Posterior cingulate gyrus (tissue), 11 donors: ENCODE data around the gene TMEM170A.

Source experiments
- DNase-seq, 10 donors: peaks; one replicate each; pipeline versions ENCODE4 v3.0.0 to v3.0.0-alpha.2; 2020 to 2021; ENCODE audit warnings: mixed read lengths in 3 of 10
- intact Hi-C: fragments of 100-400 bp; cut with DNase I; formaldehyde crosslinking; loops from one replicate; pipeline ENCODE4 v1.15.1; 2023

TMEM170A gene

DNA sequence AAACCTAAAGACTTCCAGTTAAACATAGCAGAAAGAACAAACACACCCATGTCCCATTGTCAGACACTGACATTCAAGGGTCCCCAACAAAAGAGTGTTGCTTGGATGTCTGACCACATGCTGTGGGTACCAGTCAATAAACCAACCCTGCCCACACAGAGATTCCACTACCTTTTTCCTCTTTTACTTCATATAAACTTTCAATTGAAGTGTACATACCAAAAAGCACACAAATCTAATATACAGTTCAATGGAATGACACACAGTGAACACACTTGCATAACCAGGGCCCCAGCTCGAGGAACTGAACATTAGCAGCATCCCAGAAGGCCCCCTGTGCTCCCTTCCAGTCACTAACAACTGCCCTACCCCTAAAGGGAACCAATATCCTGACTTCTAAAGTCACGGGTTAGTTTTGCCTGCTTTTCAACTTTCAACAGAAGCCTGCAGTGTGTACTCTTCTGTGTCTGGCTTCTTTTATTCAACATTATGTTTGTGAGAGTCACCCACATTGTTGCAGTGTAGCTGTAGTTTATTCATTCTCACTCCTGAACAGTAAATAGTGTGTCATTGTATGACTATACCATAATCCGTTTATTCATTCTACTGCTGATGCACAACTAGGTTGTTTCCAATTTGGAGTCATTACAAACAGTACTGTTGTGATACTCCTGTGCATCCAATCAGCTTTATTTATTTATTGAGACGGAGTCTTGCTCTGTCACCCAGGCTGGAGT is 49.2 kb downstream of the TMEM170A start:
- DNase-seq, result no peak
- intact Hi-C loops, result no loop called here

DNA sequence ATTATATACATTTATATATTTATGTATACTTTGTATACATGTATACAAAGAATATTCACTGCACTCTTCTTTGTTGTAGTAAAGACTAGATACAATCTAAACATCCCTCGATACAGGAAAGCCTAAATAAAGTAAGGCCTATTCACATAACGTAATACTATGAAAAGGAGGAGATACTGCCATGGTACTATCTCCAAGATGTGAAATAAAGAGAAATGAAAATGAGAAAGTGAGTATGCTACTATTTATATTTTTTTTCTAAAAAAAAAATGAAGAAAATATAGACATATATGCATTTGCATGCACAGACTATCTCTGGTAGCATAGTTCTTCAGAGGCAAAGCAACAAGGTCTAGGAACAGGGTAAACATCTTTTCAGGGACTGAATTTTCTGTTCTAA is 50.5 kb downstream of the TMEM170A start:
- no peak for DNase-seq
- intact Hi-C loops, result no loop called here

DNA sequence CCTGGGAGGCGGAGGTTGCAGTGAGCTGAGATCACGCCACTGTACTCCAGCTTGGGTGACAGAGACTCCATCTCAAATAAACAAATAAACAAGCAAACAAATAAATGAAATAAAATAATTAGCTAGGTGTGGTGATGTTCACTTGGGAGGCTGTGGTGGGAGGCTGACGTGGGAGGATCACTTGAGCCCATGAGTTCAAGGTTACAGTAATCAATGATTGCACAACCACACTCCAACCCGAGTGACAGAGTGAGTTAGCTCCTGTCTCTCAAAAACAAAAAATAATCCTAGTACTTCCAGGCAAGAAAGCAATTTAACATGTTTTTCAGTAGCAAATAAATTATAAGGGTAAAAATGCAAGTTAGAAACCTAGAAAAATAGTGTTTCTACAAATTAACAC is 57.5 kb downstream of the TMEM170A start:
- intact Hi-C loops, result no loop called here
- no peak for DNase-seq

GRCh38 chr16:75402821-75403475 is 61.5 kb downstream of the TMEM170A start:
- intact Hi-C loops, result loop anchor here (1.0 kb wide), 1 partner anchor 204 kb away; no protein-coding TSS in a partner anchor
- DNase-seq, result no peak

DNA sequence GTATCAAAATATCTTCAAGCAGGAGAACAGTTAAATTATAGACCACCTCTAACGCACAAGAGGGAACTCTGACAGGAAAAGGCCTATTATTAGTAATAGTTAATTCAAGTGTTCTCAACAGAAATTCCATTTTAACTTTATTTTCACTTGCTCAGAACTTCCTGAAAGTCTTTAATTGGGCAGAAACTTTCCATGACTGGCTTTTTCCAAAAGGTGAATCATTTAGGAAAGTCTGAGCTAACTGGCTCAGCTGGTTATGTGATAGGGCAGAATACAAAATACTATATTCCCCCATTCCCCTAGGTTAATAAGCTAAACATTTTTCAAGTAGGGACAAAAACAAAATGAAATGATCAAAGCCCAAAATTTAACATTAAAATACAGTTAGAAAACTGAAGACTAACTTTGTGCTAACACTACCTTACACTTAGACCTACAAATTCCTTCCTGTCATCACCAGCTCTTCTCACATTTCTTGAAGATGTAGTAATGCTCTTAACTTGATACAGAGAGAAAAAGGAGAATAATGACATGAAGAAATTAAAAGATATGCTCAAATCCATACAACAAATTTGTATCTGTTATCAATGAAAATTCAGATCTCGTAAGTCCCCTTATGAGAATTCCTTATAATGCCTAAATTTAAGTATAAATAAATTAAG is 62.2 kb downstream of the TMEM170A start:
- intact Hi-C loops, result no loop called here

DNA sequence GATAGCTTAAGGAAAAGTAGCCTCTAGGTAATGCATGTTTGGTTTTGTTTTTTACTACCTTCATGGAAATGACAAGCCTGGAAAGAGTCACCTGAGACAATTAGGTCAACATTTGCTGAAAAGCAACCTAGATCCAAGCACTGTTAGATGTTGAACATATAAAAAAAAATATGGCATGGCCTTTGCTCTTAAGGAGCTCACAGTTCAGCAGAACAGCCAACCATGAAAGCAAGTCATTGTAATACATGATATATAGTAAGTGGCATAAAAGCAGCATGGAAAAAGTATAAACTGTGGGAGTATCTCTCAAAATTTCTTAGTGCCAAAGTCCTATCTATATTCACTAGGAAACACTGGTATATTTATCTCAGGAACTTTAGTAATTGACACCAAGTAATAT is 62.8 kb downstream of the TMEM170A start:
- intact Hi-C loops, result no loop called here
- no peak for DNase-seq

More for the DNA sequence above, 62.2 kb downstream of the TMEM170A start:
- DNase-seq, result no peak

- intact Hi-C loops, result no loop called here
- DNase-seq, result no peak
Observed at GRCh38 chr16:75398333-75398732, 66.2 kb downstream of the TMEM170A start.

DNA sequence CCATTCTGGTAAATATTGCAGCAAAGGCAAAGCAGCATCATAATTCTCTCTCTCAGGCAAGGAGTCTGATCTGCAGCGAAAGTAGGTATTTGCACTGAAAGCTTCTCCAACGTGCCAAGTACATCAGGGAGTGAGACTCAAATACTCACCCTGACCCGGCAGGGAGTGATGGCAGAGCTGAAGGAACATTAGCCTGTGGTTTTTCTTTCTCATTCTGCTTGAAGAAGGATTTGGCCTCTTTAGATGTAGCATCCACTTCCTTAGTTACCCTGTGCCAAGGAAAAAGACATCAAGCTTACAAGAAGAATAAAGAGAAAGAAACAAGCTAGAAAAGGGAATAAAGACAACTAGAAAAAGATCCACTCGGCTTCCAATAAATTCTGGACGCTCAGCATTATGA is 69.5 kb downstream of the TMEM170A start:
- no peak for DNase-seq
- intact Hi-C loops, result no loop called here
